Measurements from ENCODE around the gene RERG.
"Not testable (repeated sequence)": the region's sequence is repeated elsewhere in the genome, so short reads cannot be mapped to it uniquely, and the experiment has no call there.

The RERG gene, protein sequence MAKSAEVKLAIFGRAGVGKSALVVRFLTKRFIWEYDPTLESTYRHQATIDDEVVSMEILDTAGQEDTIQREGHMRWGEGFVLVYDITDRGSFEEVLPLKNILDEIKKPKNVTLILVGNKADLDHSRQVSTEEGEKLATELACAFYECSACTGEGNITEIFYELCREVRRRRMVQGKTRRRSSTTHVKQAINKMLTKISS

DNA sequence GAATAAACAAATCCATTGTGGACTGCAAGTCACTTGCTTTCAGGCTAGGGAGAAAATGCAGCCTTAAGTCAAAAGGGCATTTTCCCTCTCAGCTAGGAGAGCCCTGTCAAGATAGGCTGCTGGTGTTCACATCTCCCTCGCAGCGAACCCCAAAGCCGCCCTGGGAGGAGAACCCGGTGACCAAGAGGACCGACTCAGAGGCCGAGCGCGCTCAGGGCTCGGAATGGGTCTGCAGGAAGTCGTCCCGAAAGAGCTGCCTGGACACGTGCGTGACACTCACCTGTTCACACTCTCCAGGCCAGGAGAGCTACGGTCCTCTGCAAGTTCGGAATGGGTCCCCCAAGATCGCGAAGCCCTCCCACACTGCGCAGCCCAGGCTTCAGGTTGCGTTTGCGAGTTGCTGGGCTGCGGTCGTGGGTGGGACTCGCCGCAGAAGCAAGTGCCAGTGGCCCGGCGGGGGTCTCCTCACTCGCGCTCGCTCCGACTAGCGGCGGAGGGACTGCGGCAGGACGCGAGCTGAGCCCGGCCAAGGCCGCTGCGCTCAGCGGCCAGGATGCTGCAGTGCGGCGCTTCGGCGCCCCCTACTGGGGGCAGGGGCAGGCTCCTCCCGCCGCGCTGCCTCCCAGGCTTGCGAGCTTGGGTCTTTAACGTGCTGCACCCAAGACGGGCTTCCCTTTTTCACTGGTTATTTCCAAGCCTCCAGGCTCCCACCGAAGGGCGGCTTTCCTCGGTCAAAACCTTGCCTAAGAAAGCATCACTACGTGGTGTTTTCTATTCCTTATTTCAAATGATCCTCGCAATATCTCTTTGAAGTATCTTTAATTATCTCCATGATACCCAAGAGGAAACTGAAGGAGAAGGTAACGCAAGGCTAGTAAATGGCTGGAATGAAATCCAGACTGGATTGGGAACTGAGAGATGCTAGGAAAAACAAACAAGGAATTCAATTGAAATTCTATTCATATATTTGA is at the start of gene RERG:
TSS of gene RERG (minus strand) at position 503 of the 971 bp plus-strand sequence. CDS start 3,928 bp downstream, outside the sequence.
- in situ Hi-C loops (cut with MboI; ENCODE audit: low sequenced_read_pairs): no loop called here

DNA sequence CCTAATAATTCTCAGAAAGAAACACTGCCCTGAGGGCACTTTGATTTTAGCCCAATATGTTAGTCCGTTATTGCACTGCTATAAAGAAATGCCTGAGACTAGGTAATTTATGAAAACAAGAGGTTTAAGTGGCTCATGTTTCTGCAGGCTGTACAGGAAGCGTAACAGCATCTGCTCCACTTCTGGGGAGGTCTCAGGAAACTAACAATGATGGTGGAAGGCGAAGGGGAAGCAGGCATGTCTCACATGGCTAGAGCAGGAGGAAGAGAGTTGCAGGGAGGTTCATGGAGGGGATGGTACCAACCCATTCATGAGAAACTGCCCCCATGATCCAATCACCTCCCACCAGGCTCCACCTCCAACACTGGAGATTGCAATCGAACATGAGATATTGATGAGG is 49.4 kb upstream of the RERG start:
- in situ Hi-C loops (cut with MboI; ENCODE audit: low sequenced_read_pairs): no loop called here

DNA sequence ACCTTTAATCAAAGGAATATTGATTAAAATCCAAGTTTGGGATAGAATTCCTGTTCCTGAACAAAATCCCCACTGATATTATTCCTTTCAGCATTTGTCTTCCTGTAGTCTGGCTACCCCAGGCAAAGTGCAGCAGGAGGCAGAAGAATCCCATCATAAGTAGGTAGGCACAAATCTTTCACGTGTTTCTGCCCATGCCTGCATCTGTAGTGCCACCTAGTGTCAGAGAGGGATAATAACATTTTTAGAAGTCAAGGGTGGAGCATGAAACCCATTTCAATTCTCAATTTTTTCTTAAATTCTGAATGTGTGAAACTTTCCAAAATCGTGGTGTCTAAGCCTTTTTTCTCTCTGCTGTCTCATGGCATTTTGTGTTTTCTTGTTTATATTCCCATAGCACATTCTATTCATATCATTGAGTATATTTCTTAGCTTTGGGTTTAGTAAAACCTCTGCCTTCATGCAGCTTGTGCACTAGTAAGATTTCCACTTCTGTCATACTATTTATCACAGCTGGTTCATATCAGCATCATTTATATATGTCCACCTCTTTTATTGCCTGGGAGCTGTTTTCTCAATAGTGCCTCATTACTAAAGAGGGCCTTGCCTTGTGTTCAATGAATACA is 47.8 kb upstream of the RERG start:
- in situ Hi-C loops (cut with MboI; ENCODE audit: low sequenced_read_pairs): no loop called here

DNA sequence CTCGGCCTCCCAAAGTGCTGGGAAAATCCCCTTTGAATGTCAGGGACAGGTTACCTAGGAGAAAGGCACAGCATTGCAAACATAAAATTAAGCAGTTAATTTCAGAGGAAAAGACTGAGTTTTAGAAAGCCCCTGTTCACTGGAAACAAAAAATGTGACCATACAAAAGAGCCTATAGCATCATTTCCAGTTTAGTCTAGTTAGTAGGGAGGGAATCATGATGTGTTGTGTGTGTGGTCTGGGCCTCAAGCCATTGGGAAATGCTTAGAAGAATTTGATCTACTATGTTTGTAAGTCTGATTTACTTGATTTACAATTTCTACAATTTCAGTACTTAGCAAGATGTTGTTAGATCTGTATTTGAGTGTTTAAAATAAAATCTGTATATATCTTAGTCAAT is 47.1 kb upstream of the RERG start:
- in situ Hi-C loops (cut with MboI; ENCODE audit: low sequenced_read_pairs): no loop called here

DNA sequence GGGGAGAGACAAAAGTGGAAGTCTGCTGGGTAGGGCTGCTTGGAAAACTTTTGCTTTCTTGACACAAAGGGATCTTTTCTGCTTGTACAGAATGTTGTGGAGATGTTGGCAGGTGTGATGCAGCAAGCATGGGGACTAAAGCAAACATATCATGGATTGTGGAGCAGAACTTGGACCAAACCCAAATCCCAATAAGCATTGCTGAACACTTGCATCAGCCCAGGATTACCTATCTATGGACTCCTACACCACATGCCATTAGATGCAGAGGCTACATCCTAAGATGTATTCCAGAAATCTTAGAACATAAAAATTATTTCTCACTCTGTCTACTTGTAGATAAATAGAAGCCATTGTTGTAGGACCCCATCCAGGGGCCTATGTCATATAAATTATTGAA is 44.7 kb upstream of the RERG start:
- in situ Hi-C loops (cut with MboI; ENCODE audit: low sequenced_read_pairs): no loop called here

DNA sequence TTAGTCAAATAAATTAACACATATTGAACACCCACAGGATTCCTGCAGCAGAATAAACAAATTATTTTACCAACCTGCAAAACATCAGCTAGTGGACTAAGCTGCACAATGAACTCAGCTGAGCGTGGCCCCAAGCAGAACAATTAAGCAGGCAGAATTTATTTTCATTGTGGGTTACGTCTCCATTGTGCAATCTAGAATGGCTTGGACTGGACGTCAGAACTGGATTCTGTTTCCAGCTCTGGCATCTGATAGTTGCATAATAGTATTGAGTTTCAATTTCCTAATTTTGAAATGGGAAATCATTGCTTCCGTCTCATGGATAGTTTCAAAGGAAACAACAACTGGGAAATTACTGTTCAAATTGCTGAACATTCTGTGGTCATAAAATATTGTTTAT is 35.5 kb upstream of the RERG start:
- in situ Hi-C loops (cut with MboI; ENCODE audit: low sequenced_read_pairs): no loop called here

DNA sequence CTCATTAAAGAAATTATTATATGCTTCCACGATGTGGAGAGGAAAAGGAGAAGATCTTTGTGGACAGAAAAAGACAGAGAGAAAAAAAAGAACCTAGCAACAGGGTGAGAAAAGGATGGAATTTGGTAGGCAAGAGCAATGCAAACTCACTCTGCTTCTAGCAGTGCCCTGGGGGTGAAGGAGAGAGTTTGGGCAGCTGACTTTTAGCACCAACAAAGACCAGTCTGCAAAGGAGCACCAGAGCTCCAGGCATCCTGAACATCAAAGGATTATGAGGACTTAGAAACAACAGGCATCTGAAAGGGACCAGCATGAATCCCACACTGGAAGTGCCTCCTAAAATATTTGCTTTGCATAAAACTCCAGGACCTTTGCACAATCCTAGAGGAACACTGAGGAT is 32.8 kb upstream of the RERG start:
- in situ Hi-C loops (cut with MboI; ENCODE audit: low sequenced_read_pairs): no loop called here

DNA sequence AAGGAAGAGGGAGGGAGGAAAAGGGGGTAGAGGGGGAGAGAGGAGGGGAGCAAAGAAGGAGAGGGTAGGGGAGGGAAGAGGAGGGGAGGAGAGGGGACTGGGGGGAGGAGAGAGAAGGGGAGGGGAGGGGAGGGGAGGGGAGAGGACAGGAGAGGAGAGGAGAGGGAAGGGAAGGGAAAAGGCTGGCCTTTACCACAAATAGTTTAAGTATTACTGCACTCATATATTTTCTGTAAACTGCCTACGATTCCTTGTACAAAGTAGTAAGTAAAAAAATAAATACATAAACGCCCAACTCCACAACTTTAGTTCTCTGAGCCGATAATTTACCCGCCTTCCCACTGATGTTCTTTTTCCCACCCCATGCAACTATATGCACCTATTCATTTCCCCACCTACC is 23.7 kb upstream of the RERG start:
- in situ Hi-C loops (cut with MboI; ENCODE audit: low sequenced_read_pairs): no loop called here

DNA sequence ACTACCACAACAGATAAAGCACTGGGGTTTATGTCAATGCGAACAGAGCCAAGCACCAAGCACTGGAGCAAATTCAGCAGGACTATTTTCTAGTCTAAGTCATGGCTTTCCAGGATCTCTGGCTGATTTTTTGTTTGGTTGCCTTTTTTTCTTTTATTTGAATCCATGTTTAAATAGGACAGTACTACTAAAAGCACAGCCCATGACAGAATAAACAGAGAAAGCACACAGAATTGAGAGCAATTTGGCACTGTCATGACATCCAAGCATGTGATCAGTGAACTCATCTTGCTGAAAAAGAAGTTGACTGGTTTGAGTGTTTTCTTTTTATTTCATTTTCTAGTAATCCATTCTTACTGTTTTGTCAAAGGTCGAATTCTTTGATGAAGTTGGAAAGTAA is 23.1 kb upstream of the RERG start:
- in situ Hi-C loops (cut with MboI; ENCODE audit: low sequenced_read_pairs): no loop called here

DNA sequence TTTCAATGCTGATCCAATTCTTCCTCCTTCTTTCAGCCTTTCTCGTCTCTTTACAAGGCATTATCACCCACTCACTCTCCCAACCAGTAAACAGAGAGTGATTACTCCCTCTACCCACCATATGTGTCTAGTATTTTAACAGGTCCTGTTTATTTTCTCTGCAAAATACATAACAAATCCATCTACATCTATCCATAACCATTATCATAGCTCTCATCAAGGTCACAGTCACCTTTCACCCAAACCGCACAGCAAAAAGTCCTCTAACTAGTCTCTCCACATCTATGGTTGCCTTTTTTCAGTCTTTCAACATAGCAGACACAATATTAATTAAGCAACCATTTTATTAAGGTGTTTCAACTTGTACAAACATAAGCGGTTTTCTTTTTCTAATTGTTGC is 21.9 kb upstream of the RERG start:
- in situ Hi-C loops (cut with MboI; ENCODE audit: low sequenced_read_pairs): no loop called here

DNA sequence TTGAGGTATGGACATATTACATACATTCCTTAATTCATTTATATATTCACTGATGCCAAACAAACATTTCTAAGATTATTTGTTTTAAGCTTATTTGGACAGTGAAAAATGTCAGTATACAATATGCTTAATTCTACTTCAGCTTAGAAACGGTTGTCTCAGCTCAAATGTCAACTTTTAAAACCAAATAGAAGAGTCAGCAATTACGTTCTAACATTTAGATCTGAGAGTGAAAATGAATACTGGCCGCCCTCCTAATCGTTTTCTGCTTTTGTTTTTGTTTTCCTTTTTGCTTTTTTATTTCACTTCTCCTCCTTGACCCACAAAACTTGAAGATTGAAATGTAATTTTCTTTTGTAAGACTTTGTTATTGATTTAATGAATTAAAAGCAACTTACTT is 19.7 kb upstream of the RERG start:
- in situ Hi-C loops (cut with MboI; ENCODE audit: low sequenced_read_pairs): no loop called here

DNA sequence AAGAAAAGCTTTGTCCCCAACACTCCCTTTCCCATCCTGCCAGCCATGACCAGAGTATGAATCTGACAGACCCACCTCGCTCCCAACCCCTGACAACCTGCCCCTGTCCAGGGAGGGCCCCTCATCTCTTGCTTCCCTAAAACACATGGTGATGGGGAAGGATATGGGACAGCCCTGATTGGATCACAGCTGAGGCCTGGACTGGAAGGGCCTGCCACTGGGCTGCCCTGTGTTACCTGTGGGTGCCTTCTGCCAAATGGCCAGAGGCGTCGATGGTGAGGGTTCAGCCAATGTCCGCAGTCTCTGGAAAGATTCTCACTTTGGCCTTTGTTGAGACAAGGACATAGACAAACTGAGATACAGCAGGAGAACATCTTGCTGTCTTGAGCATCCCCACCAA is 13.3 kb upstream of the RERG start:
- in situ Hi-C loops (cut with MboI; ENCODE audit: low sequenced_read_pairs): no loop called here

DNA sequence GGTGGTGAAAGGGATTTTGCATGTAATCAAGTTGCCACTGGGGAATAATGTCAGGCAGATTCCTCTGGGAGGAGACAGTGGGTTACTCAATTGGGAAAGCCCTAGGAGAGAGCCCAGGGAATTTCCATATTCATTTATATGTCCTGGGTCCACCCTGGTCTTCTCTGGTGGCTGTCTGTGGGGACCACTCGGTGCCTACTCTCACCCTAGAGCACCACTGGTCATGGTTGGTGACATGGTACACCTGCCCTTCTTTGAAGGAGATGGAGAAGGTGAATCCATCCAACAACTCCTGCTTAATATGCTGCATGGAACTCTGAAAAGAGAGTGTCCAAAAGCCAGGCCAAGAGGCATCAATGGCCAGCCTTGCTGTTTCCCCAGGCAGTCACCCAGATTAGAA is 12.8 kb upstream of the RERG start:
- in situ Hi-C loops (cut with MboI; ENCODE audit: low sequenced_read_pairs): no loop called here

DNA sequence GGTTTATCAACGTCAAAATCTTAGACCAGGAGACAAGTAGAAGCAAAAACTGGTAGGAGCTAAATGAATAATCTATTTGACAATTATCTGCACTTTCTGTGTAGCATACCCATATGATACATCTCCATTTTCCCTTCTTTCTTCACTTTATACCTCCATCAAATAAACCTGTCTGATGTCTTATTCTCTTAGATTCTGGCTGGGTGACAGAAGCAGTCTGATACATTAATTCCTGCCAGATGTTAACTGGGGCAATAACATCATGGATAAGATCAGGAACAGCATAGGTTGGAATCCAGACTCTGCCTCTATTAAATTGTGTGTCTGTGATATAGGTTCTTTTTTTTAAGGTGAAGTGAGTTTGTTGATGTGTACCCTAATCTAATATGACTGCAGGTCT is 11.7 kb upstream of the RERG start:
- in situ Hi-C loops (cut with MboI; ENCODE audit: low sequenced_read_pairs): no loop called here

DNA sequence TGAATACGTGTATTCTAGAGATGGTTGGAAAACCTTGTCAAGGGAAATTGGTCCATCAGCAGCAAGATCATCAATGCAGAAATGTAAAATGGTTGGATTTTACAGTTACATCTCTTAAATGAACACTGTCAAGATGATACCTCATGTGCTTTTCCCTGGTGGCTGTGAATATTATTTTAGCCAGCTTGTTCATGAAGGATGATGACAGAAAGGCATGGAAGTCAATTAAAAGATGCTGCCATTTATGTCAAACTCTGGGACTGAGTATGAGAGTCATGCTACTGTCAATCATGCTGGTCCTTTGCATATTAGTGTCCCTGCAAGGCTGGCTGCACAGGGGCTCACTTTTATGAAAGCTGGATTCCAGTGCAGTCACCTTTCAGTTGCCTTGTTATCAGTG is 10.3 kb upstream of the RERG start:
- in situ Hi-C loops (cut with MboI; ENCODE audit: low sequenced_read_pairs): no loop called here

DNA sequence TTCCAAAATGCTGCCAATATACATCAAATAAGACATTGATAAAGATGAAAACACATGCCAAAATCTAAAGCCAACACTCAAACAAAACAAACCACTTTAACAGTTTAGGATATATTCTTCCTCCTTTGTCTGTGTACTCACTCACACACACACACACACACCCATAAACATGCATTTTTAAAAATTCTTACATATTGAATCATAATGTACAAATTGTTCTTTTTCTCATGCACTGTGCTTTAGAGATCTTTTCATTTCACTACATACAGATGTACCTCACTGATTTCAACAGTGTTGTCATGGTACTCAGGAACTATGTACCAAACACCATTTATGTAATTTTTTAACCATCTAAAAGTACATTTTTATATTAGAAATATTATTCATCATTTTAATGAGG is 9.5 kb upstream of the RERG start:
- in situ Hi-C loops (cut with MboI; ENCODE audit: low sequenced_read_pairs): no loop called here

DNA sequence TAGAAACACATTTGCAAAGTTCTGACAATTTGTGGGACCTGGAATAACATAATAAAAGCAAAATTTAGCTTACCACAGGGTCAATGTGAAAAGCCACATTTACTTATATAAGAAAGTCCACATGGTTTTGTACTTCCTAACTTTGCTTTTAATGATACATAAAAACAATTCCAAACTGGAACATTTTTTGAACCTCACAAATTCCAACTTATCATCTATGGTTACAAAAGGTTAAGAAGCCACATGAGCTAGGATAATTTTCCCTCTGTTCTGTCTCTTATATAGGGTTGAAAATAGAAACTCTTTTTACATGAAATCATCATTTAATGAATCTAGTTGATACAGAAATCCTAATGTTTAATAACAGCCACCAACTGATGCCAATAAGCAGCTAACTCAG is 8.9 kb upstream of the RERG start:
- in situ Hi-C loops (cut with MboI; ENCODE audit: low sequenced_read_pairs): no loop called here

DNA sequence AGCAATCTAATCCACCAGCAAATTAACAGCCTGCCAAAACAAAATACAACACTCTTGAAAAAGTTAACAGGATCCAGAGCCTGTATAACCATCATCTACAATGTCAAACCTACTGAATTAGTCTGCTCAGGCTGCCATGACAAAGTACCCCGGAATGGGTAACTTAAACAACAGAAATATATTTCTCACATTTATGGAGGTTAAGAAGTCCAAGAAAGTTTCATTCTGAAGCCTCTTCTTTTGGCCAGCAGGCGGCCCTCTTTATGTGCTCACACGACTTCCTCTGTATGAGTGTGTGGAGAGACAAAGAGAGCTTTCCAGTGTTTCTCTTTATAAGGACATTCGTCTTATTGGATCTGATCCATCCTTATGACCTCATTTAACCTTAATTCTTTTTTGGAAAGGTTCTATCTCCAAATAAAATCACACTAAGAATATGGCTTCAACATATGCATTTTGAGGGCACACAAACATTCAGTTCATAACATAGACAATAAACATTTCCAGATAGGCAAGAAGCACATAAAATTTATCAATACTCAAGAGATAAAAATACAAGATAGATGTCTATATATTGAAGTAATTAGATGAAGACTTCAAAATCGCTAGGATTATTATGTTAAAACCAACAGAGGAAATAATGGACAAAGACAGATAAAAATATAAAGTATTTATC is 5.9 kb upstream of the RERG start:
- in situ Hi-C loops (cut with MboI; ENCODE audit: low sequenced_read_pairs): no loop called here

DNA sequence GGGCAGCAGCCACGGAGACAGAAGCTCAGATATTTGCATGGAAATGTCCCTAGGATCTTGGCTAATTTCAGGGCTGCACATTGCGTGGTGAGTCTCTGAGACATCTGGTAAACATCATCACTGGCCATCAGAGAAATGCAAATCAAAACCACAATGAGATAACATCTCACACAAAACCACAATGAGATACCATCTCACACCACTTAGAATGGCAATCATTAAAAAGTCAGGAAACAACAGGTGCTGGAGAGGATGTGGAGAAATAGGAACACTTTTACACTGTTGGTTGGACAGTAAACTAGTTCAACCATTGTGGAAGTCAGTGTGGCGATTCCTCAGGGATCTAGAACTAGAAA is 4.6 kb upstream of the RERG start:
- in situ Hi-C loops (cut with MboI; ENCODE audit: low sequenced_read_pairs): not testable (repeated sequence)

DNA sequence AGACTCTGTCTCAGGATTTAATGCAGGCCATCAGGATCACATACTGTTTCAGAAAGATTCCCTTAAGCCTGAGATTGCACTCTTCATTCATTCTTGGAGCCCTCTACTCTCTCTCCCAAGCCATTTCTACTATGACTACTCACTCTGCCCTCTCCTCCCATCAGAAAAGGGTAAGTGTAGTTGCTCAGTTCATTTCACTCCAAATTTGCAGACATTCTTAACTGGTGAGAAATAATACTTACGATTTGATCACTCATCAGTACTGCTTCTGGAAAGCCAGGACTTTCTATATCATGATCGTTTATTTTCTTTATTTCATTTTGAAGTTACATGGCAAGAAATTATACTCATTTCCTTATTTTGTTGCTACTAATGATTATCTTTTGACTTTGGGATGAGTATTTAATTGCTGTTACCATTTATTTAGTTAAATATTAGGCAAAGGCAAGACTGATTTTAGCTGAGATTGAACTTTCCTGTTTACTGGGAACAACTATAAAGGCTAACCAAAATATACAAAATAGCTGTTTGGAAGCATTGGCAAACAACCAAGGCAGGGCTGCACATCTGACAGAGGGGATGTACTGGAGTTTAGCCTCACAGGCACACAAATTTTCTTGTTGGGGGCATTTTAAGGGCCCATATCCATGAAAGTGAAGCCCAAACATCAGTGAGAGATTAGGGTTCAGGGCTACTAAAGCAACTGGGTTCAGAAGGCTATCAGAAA is 4.1 kb upstream of the RERG start:
- in situ Hi-C loops (cut with MboI; ENCODE audit: low sequenced_read_pairs): no loop called here

DNA sequence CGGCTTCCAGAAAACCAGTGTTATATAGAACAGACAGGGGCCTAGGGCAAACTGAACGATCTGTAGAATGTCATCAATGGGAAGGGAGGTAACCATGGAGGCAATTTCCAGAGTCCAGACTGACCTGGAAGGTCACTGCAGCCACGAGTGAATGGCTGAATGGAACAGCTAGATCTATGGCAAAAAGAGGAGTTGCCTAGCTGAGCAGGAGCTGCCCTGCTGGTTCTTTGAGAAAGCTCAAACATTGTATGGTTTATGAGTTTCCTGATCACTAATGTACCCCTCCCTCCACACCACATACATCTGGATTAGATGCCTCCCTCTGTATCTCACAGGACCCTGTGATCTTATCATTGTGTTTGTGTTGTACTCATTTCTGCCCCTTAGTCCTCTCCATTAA is 1.0 kb upstream of the RERG start:
- in situ Hi-C loops (cut with MboI; ENCODE audit: low sequenced_read_pairs): no loop called here

Measured in hTERT RPE-1 (cell line).